Esophagus squamous epithelium (tissue), 5 donors: Measurements from ENCODE around the gene ZNF683. TPM values are rescaled to one million over a fixed set of nuclear protein-coding genes. Genes with fewer than 3 reads are reported as not detected.

Experiments
- DNase-seq: peaks from one replicate; lab custom pipeline; 2025; lab: John Stamatoyannopoulos, UW
- H3K27ac ChIP-seq, 4 donors: fragments of 200-600 bp; sonication (generic); one replicate each; pipeline ENCODE4 v1.5.1; 2016 to 2019; ENCODE audit warnings: mild to moderate bottlenecking in 1 of 4
- H3K27me3 ChIP-seq, 4 donors: fragments of 200-600 bp; sonication (generic); 1 replicate in 3 of 4; 2 replicates in 1 of 4; pipeline versions ENCODE4 v1.5.1 to v1.6.0; 2017 to 2021; ENCODE audit warnings: antibody characterized with exemption in 1 of 4
- H3K36me3 ChIP-seq, 3 donors: fragments of 200-600 bp; sonication (generic); one replicate each; pipeline ENCODE4 v1.5.1; 2016 to 2019
- H3K4me1 ChIP-seq, 3 donors: fragments of 200-600 bp; sonication (generic); one replicate each; pipeline ENCODE4 v1.5.1; 2017 to 2019
- H3K4me3 ChIP-seq, 4 donors: fragments of 200-600 bp; sonication (generic); 1 replicate in 3 of 4; 2 replicates in 1 of 4; pipeline ENCODE4 v1.5.1; 2016 to 2019; ENCODE audit warnings: mild to moderate bottlenecking in 2 of 4, moderate library complexity in 1 of 4
- H3K9me3 ChIP-seq, 3 donors: fragments of 200-600 bp; sonication (generic); one replicate each; pipeline ENCODE4 v1.5.1; 2016 to 2019
- POLR2A ChIP-seq, 4 donors: fragments of 450-650 bp; IDR thresholded peaks; one replicate each; pipeline ENCODE4 v1.6.1; 2017; ENCODE audit warnings: antibody characterized with exemption in 4 of 4, mild to moderate bottlenecking in 4 of 4, moderate library complexity in 3 of 4
- WGBS, 2 donors: methylation state at CpG; one replicate each; pipeline ENCODE4 v1.1.5; 2018; 5-methylcytosine and 5-hydroxymethylcytosine counted together
- intact Hi-C: fragments of 100-400 bp; cut with DNase I; formaldehyde crosslinking; loops from one replicate; pipeline ENCODE4 v1.15.0; 2022
- total RNA-seq, 4 donors: library from RNA; depleted of rRNA; stranded (reverse); fragments of >200 nt; gene quantifications; one replicate each; pipeline ENCODE4 v1.1.0, GENCODE V29; 2016
- TF ChIP-seq, protein P1 (sequence below), 6 experiments: fragments of 450-650 bp in 4 of 6; fragments of 200-600 bp in 2 of 6; sonication (generic) in 2 of 6; IDR thresholded peaks; one replicate each; pipeline ENCODE4 v1.5.1; 2016 to 2019; ENCODE audit warnings: antibody characterized with exemption in 6 of 6, mild to moderate bottlenecking in 4 of 6, moderate library complexity in 4 of 6
- donor health status: DM: yes; HTN: yes; CAD: no.

The ZNF683 gene
- total RNA-seq, 4 donors from 2014 or later = 0.26 to 0.95 TPM; not detected in 2

DNA sequence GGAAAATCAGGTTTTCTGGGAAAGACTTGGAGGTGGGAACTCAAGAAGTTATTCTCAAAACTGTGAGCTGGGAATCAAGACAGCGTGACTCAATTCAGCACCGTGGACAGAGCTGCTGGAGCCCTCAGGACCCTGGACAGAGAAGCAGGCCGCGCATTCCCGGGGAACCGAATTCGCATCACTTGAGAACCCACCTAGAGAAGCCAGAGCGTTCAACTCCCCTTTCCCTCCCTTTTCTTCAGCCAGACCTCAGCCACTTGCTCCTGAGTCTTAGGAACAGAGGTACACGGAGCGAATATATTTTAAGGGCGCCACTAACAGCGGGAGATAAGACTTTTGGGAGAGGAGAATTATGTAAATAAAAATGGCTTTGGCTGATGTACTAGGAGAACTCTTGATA, 36.1 kb upstream of the ZNF683 start:
- Histone ChIP-seq H3K27me3 (peaks cover 10 to 75% (median 39%) of the 10 kb centered on the region in 4 donors), H3K4me3 (no peak overlapping the region), H3K4me1 (peaks cover 0 to 19% (median 0%) of the 10 kb centered on the region in 3 donors), H3K27ac (no peak overlapping the region), H3K9me3 (no peaks in the 10 kb centered on the region), H3K36me3 (no peaks in the 10 kb centered on the region)
- TF ChIP-seq, protein P1, sequence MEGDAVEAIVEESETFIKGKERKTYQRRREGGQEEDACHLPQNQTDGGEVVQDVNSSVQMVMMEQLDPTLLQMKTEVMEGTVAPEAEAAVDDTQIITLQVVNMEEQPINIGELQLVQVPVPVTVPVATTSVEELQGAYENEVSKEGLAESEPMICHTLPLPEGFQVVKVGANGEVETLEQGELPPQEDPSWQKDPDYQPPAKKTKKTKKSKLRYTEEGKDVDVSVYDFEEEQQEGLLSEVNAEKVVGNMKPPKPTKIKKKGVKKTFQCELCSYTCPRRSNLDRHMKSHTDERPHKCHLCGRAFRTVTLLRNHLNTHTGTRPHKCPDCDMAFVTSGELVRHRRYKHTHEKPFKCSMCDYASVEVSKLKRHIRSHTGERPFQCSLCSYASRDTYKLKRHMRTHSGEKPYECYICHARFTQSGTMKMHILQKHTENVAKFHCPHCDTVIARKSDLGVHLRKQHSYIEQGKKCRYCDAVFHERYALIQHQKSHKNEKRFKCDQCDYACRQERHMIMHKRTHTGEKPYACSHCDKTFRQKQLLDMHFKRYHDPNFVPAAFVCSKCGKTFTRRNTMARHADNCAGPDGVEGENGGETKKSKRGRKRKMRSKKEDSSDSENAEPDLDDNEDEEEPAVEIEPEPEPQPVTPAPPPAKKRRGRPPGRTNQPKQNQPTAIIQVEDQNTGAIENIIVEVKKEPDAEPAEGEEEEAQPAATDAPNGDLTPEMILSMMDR (IDR thresholded peaks at IDR 0.05) = no peak
- no peak for TF ChIP-seq POLR2A (IDR thresholded peaks at IDR 0.05)
- no peak for DNase-seq
- 0 to 3% methylated on average over 7 to 11 of the region's 12 CpGs for WGBS, 2 donors
- intact Hi-C loops = no loop called here

DNA sequence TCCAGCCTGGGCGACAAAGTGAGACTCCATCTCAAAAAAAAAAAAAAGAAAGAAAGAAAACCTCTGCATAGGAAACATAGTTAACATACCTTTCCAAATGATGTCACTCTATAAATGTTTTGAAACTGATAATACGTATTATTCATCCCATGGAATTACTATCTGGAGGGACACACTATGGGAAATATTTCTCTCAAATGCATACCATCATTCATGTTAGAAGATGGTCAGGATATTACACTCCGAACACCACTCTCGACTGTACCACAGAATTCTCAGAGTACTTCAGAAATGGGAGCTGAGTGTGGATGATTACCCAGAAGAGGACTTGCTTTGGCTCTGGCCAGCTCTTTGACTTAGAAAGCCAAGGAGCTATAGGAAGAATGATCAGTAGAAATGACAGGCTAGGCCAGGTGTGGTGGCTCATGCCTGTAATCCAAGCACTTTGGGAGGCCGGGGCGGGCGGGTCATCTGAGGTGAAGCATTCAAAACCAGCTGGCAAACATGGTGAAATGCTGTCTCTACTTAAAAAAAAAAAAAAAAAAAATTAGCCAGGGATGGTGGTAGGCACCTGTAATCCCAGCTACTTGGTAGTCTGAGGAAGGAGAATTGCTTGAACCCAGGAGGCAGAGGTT, 32.8 kb upstream of the ZNF683 start:
- TF ChIP-seq, protein P1 (IDR thresholded peaks at IDR 0.05) = no peak
- no peak for TF ChIP-seq POLR2A (IDR thresholded peaks at IDR 0.05)
- Histone ChIP-seq H3K4me1 (peaks cover 0 to 12% (median 0%) of the 10 kb centered on the region in 3 donors), H3K27me3 (peaks cover 0 to 50% (median 9%) of the 10 kb centered on the region in 4 donors), H3K27ac (no peak overlapping the region), H3K36me3 (no peaks in the 10 kb centered on the region), H3K4me3 (no peak overlapping the region), H3K9me3 (no peaks in the 10 kb centered on the region)
- no peak for DNase-seq
- intact Hi-C loops = no loop called here
- WGBS, 2 donors = 62 to 70% methylated on average over 6 to 7 of the region's 7 CpGs

DNA sequence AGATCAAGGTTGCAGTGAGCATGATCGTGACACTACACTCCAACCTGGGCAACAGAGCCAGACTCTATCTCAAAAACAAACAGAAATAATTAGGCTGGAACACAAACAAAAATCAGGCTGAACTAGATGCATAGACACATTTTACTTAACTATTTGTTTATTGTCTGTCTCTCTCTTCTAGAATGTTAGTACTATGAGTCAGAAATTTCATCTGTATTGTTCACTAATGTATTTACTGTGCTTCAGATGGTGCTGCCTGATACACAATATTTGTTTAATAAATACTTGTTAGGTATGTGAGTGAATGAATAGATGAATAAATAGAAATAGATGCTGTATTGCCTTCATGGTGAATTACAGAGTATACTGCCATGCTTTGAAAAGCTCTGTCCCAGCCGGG, 32.1 kb upstream of the ZNF683 start:
- no peak overlapping the region for H3K4me3 ChIP-seq
- TF ChIP-seq, protein P1 (IDR thresholded peaks at IDR 0.05) = no peak
- no peak for TF ChIP-seq POLR2A (IDR thresholded peaks at IDR 0.05)
- no peaks in the 10 kb centered on the region for H3K36me3 ChIP-seq
- H3K27ac ChIP-seq = no peak overlapping the region
- no peak for DNase-seq
- intact Hi-C loops = no loop called here
- H3K9me3 ChIP-seq = no peaks in the 10 kb centered on the region
- WGBS, 2 donors = 74 to 88% methylated on average over 2 of the region's 2 CpGs
- H3K4me1 ChIP-seq = peaks cover 0 to 11% (median 0%) of the 10 kb centered on the region in 3 donors
- peaks cover 0 to 42% (median 4%) of the 10 kb centered on the region in 4 donors for H3K27me3 ChIP-seq

DNA sequence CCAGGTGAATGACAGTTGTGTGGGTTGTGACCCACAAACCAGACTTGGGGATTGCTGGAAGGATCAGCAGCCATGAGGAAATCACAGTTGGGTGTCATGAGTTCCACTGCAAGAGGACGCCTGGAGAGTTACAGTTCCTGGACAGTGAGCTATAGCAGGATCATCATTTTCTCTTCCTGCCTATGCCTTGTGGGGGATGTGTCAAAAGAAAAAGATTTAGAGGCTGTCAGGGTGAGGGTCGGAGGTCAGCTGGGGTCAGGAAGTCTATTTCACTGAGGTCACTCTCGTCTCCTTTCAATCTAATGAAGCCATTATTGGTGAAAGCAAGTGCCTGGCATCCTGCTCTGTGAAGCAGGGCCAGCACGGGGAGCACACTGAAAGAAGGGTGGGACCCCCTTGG, 31.1 kb upstream of the ZNF683 start:
- Histone ChIP-seq H3K27ac (no peak overlapping the region), H3K9me3 (no peaks in the 10 kb centered on the region), H3K36me3 (no peaks in the 10 kb centered on the region), H3K27me3 (peaks cover 0 to 32% (median 0%) of the 10 kb centered on the region in 4 donors), H3K4me3 (no peak overlapping the region), H3K4me1 (peaks cover 0 to 1% (median 0%) of the 10 kb centered on the region in 3 donors)
- TF ChIP-seq, protein P1 (IDR thresholded peaks at IDR 0.05) = no peak
- intact Hi-C loops = no loop called here
- 6 to 33% methylated on average over 4 of the region's 4 CpGs for WGBS, 2 donors
- no peak for DNase-seq

DNA sequence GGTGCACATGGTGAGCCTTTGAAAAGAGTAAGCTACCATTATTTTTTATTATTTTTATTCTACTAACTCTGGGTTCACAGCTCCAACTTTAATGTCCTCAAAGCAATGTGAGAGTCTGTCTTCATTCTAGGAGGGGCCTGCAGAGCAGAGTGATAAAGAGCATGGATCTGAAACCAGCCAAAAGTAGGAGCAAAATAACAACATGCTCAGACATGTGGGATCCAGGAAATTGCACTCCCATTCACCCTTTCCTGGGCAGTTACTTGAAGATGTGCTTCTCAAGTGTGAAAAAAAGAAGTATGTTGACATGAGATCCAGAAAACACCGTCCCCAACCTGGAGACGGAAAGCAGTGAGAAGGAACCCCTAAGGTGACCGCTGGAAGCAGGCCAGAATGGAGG, 29.3 kb upstream of the ZNF683 start:
- 44 to 47% methylated on average over 3 of the region's 3 CpGs for whole genome bisulfite sequencing, 2 donors
- H3K27me3 ChIP-seq = peaks cover 0 to 31% (median 0%) of the 10 kb centered on the region in 4 donors
- no peaks in the 10 kb centered on the region for H3K9me3 ChIP-seq

More for the DNA sequence above, 29.3 kb upstream of the ZNF683 start:
- no peaks in the 10 kb centered on the region for H3K36me3 ChIP-seq
- H3K27ac ChIP-seq = no peak overlapping the region
- intact Hi-C loops = no loop called here
- no peak overlapping the region for H3K4me3 ChIP-seq
- H3K4me1 ChIP-seq = no peaks in the 10 kb centered on the region
- no peak for TF ChIP-seq POLR2A (IDR thresholded peaks at IDR 0.05)
- TF ChIP-seq, protein P1 (IDR thresholded peaks at IDR 0.05) = no peak
- DNase-seq = no peak
